Astrocyte (in vitro differentiated cells and primary cell): ENCODE measurements around the gene BAG5. TPM values are rescaled to one million over a fixed set of nuclear protein-coding genes. Genes with fewer than 3 reads are reported as not detected.

Experiments
- DNase-seq: peaks from one replicate; pipeline ENCODE4 v3.0.0-alpha.2; 2010; ENCODE audit warnings: low read depth
- FAIRE-seq: peaks from 2 replicates; lab custom pipeline; 2011; peaks lifted over from hg19 to GRCh38; lab: Jason Lieb, UNC
- H2AFZ ChIP-seq: 2 replicates; pipeline ENCODE4 v1.6.0; 2012; ENCODE audit warnings: low read depth, low read length, inconsistent platforms
- H3K27ac ChIP-seq: 2 replicates; pipeline ENCODE4 v1.5.1; 2011; ENCODE audit warnings: low read depth, low read length, inconsistent platforms
- H3K27me3 ChIP-seq: 2 replicates; pipeline ENCODE4 v1.6.0; 2011; ENCODE audit warnings: low read length, inconsistent platforms; ENCODE audit not compliant: insufficient read depth
- H3K36me3 ChIP-seq: 2 replicates; pipeline ENCODE4 v1.5.1; 2011; ENCODE audit warnings: low read length, inconsistent platforms; ENCODE audit not compliant: insufficient read depth
- H3K4me1 ChIP-seq: 2 replicates; pipeline ENCODE4 v1.5.1; 2011; ENCODE audit warnings: low read length, inconsistent platforms; ENCODE audit not compliant: insufficient read depth
- H3K4me2 ChIP-seq: 2 replicates; pipeline ENCODE4 v1.6.0; 2012; ENCODE audit warnings: low read length, inconsistent platforms
- H3K4me3 ChIP-seq: 2 replicates; pipeline ENCODE4 v1.5.1; 2011; ENCODE audit warnings: low read depth, mild to moderate bottlenecking, low read length, inconsistent platforms; ENCODE audit not compliant: insufficient read depth
- H3K79me2 ChIP-seq: 2 replicates; pipeline ENCODE4 v1.6.0; 2012; ENCODE audit warnings: mild to moderate bottlenecking, low read length, inconsistent platforms; ENCODE audit not compliant: insufficient read depth
- H3K9ac ChIP-seq: 2 replicates; pipeline ENCODE4 v1.6.0; 2012; ENCODE audit warnings: mild to moderate bottlenecking, low read length, inconsistent platforms
- H3K9me3 ChIP-seq: 2 replicates; pipeline ENCODE4 v1.5.1; 2012; ENCODE audit warnings: low read depth, mild to moderate bottlenecking, low read length, inconsistent platforms; ENCODE audit not compliant: insufficient read depth
- H4K20me1 ChIP-seq: 2 replicates; pipeline ENCODE4 v1.6.0; 2012; ENCODE audit warnings: low read length, inconsistent platforms; ENCODE audit not compliant: insufficient read depth
- H3K27ac Mint-ChIP-seq: one replicate; pipeline ENCODE4 v1.8.0; 2021; ENCODE audit warnings: mild to moderate bottlenecking, mixed read lengths; ENCODE audit not compliant: unreplicated experiment
- H3K27me3 Mint-ChIP-seq: one replicate; pipeline ENCODE4 v1.8.0; 2021; ENCODE audit warnings: low read depth, mixed read lengths; ENCODE audit not compliant: unreplicated experiment
- H3K36me3 Mint-ChIP-seq: one replicate; pipeline ENCODE4 v1.8.0; 2021; ENCODE audit warnings: low read depth, mixed read lengths; ENCODE audit not compliant: unreplicated experiment
- H3K4me1 Mint-ChIP-seq: one replicate; pipeline ENCODE4 v1.8.0; 2021; ENCODE audit warnings: low read depth, mixed read lengths; ENCODE audit not compliant: unreplicated experiment
- H3K4me3 Mint-ChIP-seq: one replicate; pipeline ENCODE4 v1.8.0; 2021; ENCODE audit warnings: mild to moderate bottlenecking, moderate library complexity, mixed read lengths; ENCODE audit not compliant: unreplicated experiment
- H3K9me3 Mint-ChIP-seq: one replicate; pipeline ENCODE4 v1.8.0; 2021; ENCODE audit warnings: mild to moderate bottlenecking, mixed read lengths; ENCODE audit not compliant: unreplicated experiment
- CTCF ChIP-seq: IDR thresholded peaks from 2 replicates; pipeline ENCODE4 v1.5.1; 2011; ENCODE audit warnings: low read depth, mild to moderate bottlenecking, inconsistent platforms, low read length, moderate library complexity; ENCODE audit not compliant: insufficient read depth
- EZH2 ChIP-seq: IDR thresholded peaks from 2 replicates; pipeline ENCODE4 v1.6.1; 2012; ENCODE audit warnings: mild to moderate bottlenecking, low read length, inconsistent platforms; ENCODE audit not compliant: insufficient read depth
- total RNA-seq: library from RNA; stranded (reverse); gene quantifications from 2 replicates; pipeline ENCODE4 v1.2.1, GENCODE V29; 2021

The BAG5 gene
- total RNA-seq, 1 donor from 2014 or later, result 35.2 TPM

- TF ChIP-seq CTCF, result no peak
- no peak for TF ChIP-seq EZH2
- H3K4me3 ChIP-seq, result no peak overlapping the region
- FAIRE-seq (no peak), DNase-seq (no peak)
- no peak overlapping the region for H3K9ac ChIP-seq
- no peaks in the 10 kb centered on the region for H3K79me2 ChIP-seq
- no peaks in the 10 kb centered on the region for H3K9me3 ChIP-seq
- H3K4me2 ChIP-seq, result no peak overlapping the region
- H3K4me1 ChIP-seq, result peaks cover 28% of the 10 kb centered on the region
- H3K27me3 ChIP-seq, result no peaks in the 10 kb centered on the region
- no peaks in the 10 kb centered on the region for H3K9me3 Mint-ChIP-seq
- no peak overlapping the region for H3K27ac Mint-ChIP-seq
- peaks cover 7% of the 10 kb centered on the region for H3K4me1 Mint-ChIP-seq
- H4K20me1 ChIP-seq, result peaks cover 13% of the 10 kb centered on the region
- H3K27ac ChIP-seq, result no peak overlapping the region
- H3K36me3 ChIP-seq, result no peaks in the 10 kb centered on the region
- H3K36me3 Mint-ChIP-seq, result no peaks in the 10 kb centered on the region
- no peaks in the 10 kb centered on the region for H3K27me3 Mint-ChIP-seq
- H3K4me3 Mint-ChIP-seq, result no peak overlapping the region
- no peak overlapping the region for H2AFZ ChIP-seq
Observed at GRCh38 chr14:103544388-103545218, 17.9 kb downstream of the BAG5 start.

DNA sequence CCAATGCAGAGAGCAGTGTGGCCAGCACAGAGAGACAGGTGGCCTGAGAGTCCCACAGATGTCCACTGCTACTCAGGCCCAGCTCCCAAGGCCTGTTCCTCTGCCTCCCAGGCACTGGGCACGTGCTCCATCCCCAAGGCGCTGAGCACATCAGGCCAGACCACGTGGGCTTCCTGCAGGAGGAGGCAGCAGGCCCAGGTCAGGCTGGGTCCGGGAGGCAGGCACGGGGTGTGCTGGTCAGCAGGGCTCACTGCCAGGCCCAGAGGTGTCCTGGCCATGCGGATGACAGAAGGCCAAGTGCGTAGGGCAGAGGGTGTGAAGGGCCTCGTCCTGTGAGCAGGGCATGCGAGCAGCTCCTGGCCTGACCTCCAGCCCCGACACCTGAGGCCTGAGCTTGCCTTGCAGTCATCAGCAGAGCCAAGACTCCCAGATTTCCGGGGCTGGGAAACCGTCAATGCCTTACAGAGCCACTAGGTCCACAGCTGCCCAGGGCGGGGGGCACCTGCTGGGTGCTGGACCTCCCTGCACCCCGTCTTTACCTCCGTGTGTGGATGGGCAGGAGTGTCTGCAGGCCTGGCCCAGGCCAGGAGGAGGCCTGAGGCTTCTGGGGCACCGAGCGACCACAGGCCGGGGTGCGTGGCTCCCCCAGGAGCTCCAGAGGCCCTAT lies 18.6 kb downstream of the BAG5 start:
- Histone ChIP-seq H3K4me1 (peaks cover 28% of the 10 kb centered on the region), H3K9me3 (no peaks in the 10 kb centered on the region), H3K79me2 (no peaks in the 10 kb centered on the region), H3K36me3 (no peaks in the 10 kb centered on the region), H3K27me3 (no peaks in the 10 kb centered on the region), H3K9ac (no peak overlapping the region), H3K27ac (no peak overlapping the region), H4K20me1 (peaks cover 13% of the 10 kb centered on the region), H2AFZ (no peak overlapping the region), H3K4me2 (no peak overlapping the region), H3K4me3 (no peak overlapping the region)
- Mint-ChIP-seq H3K27me3 (no peaks in the 10 kb centered on the region), H3K27ac (no peak overlapping the region), H3K36me3 (no peaks in the 10 kb centered on the region), H3K9me3 (no peaks in the 10 kb centered on the region), H3K4me1 (peaks cover 7% of the 10 kb centered on the region), H3K4me3 (no peak overlapping the region)
- no peak for FAIRE-seq
- DNase-seq, result no peak
- TF ChIP-seq EZH2, result no peak
- TF ChIP-seq CTCF, result no peak
